SIG-M5 treated with dmso at 0.1 percent for 504 hours (cell line): Measurements from ENCODE around the gene TFDP1.
A peak's percentile ranks its signal among the peaks of the same experiment; 100 is the strongest.
"Not testable (repeated sequence)": the region's sequence is repeated elsewhere in the genome, so short reads cannot be mapped to it uniquely, and the experiment has no call there.

ENCODE experiments used
- DNase-seq: peaks from one replicate; lab custom pipeline; 2025; ENCODE audit not compliant: unreplicated experiment; lab: John Stamatoyannopoulos, UW

TFDP1 gene

DNA sequence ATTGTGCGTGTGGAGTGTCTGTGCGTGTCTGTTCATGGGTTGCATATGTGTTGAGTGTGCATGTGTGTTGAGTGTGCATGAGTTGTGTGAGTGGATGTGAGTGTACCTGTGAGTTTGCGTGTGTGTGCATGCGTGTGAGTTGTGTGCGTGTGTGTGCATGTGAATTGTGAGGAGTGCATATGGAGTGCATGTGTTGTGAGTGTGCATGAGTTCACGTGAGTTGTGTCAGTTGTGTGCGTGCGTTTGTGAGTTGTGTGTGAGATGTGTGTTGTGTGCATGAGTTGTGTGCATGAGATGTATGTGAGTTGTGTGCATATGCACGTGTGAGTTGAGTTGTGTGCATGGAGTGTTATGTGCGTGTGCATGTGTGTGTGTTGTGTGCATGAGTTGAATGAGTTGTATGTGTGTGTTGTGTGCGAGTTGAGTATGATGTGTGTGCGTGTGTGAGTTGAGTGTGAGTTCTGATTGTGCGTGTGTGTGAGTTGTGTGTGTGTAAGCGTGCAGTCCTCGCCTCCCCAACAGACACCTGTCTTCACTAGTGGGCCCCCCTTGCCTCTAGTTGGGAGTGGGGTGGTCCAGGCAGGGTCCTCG, 29.3 kb downstream of the TFDP1 start:
- no peak for DNase-seq

DNA sequence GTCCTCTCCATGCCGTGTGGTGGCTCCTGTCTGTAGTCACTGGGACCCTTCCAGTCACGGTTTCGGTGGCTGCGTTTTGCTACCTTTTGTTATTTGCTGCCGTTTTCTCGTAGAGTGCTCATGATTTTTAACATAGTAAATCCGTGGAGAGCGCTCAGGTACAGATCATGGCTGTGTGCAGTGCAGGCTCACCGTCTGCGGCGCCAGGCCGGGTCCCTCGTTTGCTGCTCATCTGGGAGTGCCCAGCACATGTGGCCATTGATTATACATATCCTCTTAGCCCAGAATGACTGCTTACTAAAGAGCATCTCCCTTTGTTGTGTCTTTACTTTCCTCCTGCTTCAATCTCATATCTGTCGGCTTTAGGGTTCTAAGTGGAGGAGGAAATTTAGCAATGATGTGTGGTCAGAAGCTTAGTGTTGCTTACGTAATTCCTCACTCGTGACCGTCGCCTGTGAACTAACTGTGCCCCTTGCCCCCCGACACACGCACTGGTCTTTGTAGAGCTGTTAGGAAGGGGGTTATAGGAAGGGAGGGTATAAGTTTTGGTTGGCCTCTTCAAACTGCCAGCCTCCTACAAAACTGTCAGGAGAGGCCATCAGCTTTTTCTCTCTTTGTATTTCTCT, 31.8 kb downstream of the TFDP1 start:
- DNase-seq = peak; percentile 87

DNA sequence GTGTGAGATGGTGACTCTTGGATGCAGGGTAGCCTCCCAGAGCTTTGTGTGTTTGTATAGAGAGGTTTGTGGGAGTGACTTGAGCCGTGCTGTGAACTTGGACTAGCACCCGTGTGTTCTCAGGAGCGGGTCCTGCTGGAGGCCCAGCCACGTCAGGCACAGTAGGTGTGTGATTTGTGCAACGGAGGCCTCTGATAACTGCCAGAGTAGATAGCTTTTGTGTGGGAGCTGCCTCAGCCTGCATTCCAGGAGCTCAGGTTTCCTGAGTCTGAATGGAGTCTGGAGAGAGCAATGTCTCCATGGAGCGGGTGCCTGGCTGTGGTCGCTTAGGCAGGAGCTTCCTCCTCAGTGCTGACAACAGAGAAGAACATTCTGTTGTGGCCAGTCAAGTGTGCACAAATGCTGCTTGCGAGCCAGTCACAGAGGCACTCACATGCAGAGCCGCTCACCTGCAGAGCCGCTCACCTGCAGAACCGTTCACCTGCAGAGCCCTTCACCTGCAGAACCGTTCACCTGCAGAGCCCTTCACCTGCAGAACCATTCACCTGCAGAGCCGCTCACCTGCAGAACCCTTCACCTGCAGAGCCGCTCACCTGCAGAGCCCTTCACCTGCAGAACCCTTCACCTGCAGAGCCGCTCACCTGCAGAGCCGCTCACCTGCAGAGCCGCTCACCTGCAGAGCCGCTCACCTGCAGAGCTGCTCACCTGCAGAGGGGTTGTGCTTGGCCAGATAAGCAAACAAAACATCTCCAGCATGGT, 32.6 kb downstream of the TFDP1 start:
- peak; percentile 11 for DNase-seq

DNA sequence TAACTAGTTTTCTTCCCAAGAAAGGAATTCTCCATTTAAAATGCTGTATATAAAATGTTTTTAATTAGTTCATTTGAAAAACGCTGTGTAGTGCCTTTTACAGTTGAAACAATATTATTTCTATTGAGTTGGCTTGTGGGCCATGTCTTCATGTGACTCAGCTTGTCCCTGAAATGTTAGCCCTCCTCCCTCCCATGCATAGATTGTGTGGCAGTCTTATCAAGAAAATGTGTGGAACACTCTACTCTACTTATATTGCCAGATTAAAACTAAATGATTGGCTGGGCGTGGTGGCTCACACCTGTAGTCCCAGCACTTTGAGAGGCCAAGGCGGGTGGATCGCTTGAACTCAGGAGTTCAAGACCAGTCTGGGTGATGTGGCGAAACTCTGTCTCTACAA, 33.4 kb downstream of the TFDP1 start:
- DNase-seq = no peak

DNA sequence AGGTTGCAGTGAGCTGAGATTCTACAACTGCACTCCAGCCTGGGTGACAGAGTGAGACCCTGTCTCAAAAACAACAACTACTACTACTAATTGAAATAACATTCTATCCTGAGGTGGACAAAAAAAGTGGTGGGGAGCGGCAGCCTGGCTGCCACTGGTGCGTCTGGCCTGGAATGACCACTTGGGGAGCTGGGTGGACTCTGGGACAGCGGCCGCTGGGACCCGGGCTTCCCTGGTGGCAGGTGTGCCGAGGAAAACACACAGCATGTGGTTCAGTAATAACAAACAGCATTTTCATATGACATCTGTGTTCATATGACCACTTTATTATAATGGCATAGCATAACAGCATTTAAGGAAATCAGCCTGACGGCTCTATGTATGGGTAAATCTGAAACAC, 33.9 kb downstream of the TFDP1 start:
- no peak for DNase-seq

DNA sequence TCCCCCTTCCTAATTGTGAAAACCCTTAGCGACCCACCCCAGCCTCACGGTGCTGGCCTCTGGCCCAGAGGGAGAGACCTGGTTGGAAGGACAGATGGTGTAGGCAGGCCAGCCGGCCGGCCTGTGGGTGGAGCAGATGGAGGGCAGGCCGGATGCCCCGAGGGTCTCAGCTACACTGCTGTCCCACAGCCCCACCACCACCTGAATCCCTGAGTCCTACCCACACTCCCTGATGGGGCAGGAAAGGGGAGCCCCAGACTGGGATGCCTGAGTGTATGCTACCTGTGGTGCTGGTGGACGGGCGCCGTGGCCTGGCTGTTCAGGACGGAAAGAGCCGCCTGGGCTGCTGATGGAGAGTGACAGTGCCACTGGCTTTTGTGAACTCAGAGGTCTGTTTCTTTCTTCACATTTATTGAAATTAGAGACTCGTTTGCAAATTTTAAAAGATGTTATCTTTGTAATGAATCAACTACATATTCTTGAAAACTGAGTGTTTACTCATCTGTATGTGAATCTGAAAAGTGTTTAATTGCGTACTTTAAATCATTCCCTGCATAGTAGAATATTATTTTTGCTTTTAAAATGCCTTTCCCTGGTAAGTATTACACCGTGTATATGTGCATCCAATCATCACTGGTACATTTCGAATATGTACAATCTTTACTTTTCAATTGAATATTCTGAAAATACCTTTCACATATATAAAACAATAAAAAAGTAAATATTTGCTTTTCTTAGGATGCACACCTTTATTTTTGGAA, 35.7 kb downstream of the TFDP1 start:
- no peak for DNase-seq

DNA sequence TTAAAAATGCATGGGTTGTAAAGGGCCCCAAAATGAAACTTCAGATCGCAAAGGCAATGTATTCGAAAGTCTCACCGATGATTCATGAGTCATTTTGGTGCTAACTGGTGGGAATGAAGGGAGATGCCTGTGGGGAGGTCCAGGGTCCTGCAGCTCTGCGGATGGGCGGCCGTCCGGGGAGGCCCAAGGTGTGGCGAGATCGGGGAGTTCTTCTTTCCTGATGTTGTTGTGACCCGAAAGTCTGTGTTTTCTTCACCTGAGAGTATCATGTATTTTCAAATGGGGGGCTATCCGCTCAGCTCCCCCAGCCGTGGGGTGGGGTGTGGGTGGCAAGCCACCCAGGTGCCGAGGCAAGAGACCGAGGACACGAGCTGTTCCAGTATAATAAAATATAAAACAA, 36.5 kb downstream of the TFDP1 start:
- DNase-seq = no peak

DNA sequence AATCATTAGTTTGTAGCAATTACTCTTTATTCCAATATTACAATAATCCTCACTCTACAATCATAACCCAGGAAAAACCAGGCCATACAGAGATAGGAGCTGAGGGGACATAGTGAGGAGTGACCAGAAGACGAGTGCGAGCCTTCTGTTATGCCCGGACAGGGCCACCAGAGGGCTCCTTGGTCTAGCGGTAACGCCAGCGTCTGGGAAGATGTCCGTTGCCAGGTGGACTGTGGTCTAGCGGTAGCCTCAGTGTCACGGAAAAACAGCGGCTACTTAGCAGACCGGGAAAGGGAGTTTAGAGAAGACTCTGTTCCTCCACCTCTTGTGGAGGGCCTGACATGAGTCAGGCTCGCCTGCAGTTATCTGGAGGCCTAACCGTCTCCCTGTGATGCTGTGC, 36.9 kb downstream of the TFDP1 start:
- not testable (repeated sequence) for DNase-seq

DNA sequence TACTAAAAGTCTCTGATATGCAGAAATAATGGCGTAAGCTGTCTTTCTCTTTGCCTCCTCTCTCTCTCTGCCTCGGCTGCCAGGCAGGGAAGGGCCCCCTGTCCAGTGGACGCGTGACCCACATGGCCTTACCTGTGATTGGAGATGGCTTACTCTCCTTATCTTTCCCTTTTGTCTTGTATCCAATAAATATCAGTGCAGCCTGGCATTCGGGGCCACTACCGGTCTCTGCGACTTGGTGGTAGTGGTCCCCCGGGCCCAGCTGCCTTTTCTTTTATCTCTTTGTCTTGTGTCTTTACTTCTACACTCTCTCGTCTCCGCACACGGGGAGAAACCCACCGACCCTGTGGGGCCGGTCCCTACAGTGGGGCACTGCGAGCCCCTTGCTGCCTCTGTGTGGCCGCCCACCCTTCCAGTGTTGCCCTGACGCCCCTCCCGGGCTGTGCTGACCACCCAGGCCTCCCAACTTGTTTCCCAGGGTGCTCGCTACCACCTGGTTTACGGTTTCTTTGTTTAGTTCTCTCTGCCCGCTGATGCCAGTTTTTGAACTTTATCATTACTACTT, 37.5 kb downstream of the TFDP1 start:
- not testable (repeated sequence) for DNase-seq

DNA sequence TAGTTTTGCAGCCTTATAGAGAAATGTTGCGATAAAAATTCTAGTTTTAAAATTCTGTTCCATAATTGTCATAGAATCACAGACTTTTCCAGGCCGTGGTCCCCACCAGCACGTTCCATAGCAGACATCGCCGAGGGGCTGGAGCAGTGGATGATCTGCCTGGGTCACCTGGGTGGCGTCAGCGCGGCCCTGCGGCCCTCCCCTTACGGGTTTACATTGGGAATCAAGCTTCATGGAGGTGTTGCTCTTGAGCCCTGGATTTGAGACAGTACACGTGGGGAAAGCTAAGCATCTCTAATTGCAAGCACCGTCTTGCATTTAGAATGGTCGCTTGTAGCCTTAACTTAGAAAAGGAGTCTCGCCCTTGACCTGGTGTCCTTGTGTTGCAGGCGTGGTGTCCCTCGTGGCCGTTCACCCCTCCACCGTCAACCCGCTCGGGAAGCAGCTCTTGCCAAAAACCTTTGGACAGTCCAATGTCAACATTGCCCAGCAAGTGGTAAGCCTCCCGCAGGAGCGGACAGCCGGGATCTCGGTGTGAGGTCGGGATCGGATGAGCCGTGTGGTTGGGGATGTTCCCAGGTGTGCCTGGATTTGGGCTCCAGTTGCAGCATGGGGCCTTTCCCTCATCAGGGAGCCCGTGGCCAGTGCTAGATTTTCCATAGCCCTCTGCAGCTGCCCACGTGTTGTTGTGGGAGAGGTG, 38.4 kb downstream of the TFDP1 start:
- DNase-seq = no peak

DNA sequence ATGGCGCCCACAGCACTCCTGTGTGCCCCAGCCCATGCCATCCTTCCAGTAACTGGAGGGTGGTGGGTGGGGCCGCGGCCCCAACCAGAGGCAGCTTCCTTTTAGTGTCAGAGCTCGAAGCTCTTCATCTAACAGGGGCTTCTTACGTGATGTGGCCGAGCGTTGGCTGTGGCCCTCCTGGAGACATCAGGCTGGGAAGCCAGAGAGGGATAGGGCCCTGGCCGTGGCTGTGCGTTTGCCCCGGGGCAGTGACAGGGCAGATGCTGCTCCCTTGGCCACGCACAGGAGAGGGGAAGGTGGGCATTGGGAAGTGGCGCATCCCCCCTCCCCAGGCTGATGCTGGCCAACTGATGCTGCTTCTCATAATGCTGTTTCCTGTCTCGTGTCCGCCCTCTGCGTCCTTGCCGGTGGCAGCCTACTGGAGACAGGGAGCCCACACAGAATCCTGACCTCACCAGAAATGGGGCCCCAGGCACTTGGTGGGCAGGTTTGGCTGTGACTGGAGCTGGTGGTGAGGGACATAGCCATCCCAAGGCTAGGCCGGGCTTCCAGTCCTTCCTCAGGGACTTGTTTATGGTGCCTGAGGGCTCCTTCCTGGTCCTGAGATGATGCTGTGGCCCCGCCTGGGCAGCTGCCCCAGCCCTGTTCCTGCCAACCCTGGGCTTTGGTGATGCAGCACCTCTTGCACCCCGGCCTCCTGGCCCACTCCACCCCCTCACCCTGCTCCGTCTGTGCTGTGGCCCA, 39.1 kb downstream of the TFDP1 start:
- DNase-seq = no peak

DNA sequence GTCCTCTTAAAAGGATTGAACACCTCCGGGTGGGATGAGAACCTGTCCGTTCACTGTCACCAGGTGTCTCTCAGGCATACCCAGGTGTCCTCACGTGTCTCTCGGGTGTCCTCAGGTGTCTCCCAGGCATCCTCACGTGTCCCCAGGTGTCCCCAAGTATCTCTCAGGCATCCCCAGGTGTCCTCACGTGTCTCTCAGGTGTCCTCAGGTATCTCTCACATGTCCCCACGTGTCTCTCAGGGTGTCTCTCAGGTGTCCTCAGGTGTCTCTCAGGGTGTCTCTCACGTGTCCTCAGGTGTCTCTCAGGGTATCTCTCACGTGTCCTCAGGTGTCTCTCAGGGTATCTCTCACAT, 39.7 kb downstream of the TFDP1 start:
- no peak for DNase-seq

DNA sequence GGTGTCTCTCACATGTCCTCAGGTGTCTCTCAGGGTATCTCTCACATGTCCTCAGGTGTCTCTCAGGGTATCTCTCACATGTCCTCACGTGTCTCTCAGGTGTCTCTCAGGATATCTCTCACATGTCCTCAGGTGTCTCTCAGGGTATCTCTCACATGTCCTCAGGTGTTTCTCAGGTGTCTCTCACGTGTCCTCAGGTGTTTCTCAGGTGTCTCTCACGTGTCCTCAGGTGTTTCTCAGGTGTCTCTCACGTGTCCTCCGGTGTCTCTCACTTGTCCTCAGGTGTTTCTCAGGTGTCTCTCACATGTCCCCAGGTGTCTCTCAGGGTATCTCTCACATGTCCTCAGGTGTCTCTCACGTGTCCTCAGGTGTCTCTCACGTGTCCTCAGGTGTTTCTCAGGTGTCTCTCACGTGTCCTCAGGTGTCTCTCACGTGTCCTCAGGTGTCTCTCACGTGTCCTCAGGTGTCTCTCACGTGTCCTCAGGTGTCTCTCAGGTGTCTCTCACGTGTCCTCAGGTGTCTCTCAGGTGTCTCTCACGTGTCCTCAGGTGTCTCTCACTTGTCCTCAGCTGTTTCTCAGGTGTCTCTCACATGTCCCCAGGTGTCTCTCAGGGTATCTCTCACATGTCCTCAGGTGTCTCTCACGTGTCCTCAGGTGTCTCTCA, 40.2 kb downstream of the TFDP1 start:
- DNase-seq = not testable (repeated sequence)

DNA sequence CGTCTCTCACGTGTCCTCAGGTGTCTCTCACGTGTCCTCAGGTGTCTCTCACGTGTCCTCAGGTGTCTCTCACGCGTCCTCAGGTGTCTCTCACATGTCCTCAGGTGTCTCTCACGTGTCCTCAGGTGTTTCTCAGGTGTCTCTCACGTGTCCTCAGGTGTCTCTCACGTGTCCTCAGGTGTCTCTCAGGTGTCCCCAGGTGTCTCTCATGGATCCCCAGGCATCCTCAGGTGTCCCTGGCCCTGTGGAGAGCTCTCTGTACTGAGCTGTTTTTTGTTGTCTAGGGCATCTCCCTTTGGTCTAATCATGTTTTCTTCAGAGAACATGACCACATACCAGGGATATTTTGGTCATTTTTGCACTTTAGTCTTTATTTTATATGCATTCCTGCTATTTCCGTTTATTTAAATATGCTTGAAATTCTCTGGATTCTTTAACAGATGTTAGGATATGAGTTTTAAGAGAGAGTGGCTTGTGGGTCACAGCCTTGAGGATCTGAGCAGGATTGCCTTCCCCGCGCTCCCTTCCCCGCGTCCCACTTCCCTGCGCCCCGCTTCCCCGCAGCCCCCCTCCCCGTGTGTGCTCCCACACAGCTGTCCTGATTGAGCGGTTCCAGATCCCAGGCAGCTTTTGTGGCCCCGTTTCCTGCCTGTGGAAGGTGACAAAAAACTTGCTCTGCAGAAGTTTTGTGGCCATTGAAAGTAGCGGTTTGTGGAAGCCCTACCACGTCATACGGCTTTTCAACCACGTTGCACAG, 41.6 kb downstream of the TFDP1 start:
- DNase-seq = no peak

DNA sequence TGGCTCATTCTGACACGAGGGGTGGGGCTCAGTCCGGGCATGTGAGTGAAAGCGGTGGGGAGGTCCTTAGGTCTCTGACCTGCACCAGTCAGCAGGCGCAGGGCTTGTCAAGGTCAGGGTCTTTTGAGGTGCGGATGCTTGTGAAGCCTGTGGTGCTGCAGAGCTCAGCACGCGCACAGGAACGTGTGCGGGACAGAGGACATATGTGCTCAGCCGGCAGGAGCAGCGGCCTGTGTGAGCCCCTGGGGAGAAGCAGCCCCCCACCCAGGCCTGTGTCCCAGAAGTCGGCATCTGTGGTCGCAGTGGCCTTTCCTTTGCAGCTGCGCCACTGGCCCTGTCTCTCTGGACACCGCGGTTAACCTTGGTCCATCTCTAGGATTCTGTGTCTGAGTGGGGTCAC, 42.6 kb downstream of the TFDP1 start:
- no peak for DNase-seq

DNA sequence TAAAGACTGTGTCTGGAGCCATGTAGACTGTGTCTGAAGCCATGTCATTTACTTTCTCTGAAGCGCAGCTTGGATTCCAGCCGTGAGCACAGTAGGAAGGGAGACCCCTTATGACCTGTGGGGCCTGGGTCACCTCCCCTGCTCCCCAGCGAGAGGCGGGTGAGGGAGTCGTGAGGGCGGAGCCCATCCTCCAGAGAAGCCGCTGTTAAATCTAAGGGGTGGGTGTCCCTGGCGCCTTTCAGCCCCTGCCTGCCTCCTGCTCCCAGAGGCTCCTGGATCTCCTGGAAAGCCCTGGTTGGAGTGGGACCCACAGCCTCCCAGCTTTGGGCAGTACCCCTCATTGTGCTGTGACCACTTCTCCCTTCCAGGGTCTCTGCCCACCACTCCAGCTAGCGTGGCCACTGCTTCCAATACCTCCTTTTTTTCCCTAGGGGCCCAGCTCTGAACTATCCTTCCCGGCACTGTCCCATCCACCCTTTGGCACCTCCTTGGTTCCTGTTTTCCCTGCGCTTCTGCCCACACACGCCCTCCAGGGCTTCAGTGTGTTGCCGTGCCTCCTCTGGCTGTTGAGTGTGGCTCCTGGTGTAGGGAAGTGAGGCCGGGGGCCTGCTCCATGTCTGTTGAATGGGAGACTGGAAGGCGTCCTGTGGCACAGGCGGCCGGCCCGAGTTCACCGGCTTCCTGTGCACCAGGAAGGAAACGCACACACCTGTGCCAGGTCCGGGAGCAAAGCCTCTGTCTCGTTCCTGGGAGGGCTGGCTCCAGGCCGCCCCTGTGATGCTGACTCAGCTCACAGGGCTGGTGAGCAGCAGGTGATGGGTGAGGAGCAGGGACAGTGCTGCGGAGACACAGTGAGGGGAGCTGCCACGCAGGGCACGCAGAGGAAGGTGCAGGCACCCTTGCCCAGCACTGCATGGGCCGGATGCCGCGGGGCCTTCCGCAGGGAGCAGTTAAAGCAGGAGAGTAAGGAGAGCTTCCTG, 44.0 kb downstream of the TFDP1 start:
- no peak for DNase-seq

DNA sequence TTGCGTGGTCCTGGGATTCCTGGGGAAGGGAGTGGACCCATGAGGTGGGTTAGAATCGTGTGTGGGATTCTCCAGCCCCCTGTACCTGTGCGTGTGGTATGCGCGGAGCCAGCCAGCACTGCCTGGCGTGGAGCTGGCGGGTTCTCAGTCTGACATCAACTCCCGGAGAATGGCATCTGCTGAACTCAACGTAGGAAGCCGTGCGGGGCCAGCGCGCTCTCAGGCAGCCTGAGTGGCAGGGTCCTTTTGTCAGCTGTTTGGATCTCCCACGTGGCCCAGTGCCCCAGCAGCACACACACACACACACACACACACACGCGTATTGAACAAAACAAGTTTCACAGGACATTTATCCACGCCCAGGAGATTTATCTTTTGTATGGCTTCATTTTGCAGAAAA, 45.3 kb downstream of the TFDP1 start:
- no peak for DNase-seq

DNA sequence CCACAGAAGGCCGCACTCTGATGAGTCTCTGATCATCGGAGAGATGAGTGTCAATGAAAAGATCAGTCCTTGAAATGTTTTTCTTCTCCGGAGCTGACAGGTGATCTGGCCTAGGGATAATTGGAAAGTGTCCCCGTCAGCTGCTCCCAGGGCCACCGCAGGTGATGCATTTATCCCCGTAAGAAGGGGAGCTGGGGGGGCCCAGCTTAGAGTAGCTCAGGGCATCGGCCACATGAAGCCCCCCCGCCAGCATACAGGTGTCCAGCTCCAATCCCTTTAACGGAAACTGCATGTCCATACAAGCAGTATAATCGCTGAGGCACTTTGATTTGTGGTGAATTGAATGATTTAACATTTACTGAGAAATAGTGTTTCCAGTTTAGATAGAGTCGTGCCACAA, 45.7 kb downstream of the TFDP1 start:
- DNase-seq = no peak
